ENCODE results near the gene MUC5B.
"Not testable (repeated sequence)": the region's sequence is repeated elsewhere in the genome, so short reads cannot be mapped to it uniquely, and the experiment has no call there.

Gene MUC5B

GRCh38 chr11:1180171-1180570 is 42.7 kb upstream of the MUC5B start:
- Mint-ChIP-seq H3K9me3 (peaks cover 4% of the 10 kb centered on the region in 2 donors), H3K4me3 (no peak overlapping the region), H3K27ac (no peak overlapping the region), H3K27me3 (peaks cover 0 to 6% of the 10 kb centered on the region in 2 donors), H3K36me3 (no peaks in the 10 kb centered on the region), H3K4me1 (peaks cover 0 to 2% of the 10 kb centered on the region in 2 donors)
- ATAC-seq (replicated peaks) (no peak), DNase-seq (no peak)

GRCh38 chr11:1180947-1181391 is 41.9 kb upstream of the MUC5B start:
- no peak overlapping the region for H3K4me3 Mint-ChIP-seq
- no peaks in the 10 kb centered on the region for H3K9me3 Mint-ChIP-seq
- peaks cover 0 to 6% of the 10 kb centered on the region in 2 donors for H3K27me3 Mint-ChIP-seq
- H3K4me1 Mint-ChIP-seq: no peaks in the 10 kb centered on the region
- no peaks in the 10 kb centered on the region for H3K36me3 Mint-ChIP-seq
- ATAC-seq (replicated peaks) (no peak), DNase-seq (no peak)
- no peak overlapping the region for H3K27ac Mint-ChIP-seq

- no peak overlapping the region for H3K27ac Mint-ChIP-seq
- H3K27me3 Mint-ChIP-seq: peaks cover 0 to 6% of the 10 kb centered on the region in 2 donors
- no peak overlapping the region for H3K4me3 Mint-ChIP-seq
- H3K4me1 Mint-ChIP-seq: no peaks in the 10 kb centered on the region
- H3K36me3 Mint-ChIP-seq: no peaks in the 10 kb centered on the region
- no peak for ATAC-seq (replicated peaks)
- no peaks in the 10 kb centered on the region for H3K9me3 Mint-ChIP-seq
- no peak for DNase-seq
These were observed 41.4 kb upstream of the MUC5B start for GRCh38 chr11:1181420-1181819.

- DNase-seq (no peak), ATAC-seq (replicated peaks) (peak in 1 of 2 donors; percentile 16)
- H3K27ac Mint-ChIP-seq: no peak overlapping the region
- H3K4me3 Mint-ChIP-seq: no peak overlapping the region
- H3K27me3 Mint-ChIP-seq: peaks cover 0 to 6% of the 10 kb centered on the region in 2 donors
- H3K4me1 Mint-ChIP-seq: no peaks in the 10 kb centered on the region
- no peaks in the 10 kb centered on the region for H3K9me3 Mint-ChIP-seq
- no peaks in the 10 kb centered on the region for H3K36me3 Mint-ChIP-seq
These were observed 40.9 kb upstream of the MUC5B start for GRCh38 chr11:1181853-1182535.

- not testable (repeated sequence) for ATAC-seq (replicated peaks); H3K4me3 Mint-ChIP-seq; H3K9me3 Mint-ChIP-seq; DNase-seq; H3K27ac Mint-ChIP-seq; H3K4me1 Mint-ChIP-seq; H3K36me3 Mint-ChIP-seq; H3K27me3 Mint-ChIP-seq
These were observed 38.7 kb upstream of the MUC5B start for GRCh38 chr11:1184139-1184538.

- not testable (repeated sequence) for H3K36me3 Mint-ChIP-seq; DNase-seq; H3K4me3 Mint-ChIP-seq; H3K9me3 Mint-ChIP-seq; H3K4me1 Mint-ChIP-seq; H3K27me3 Mint-ChIP-seq; ATAC-seq (replicated peaks); H3K27ac Mint-ChIP-seq
These were observed 34.3 kb upstream of the MUC5B start for GRCh38 chr11:1188451-1189130.

- not testable (repeated sequence) for H3K27ac Mint-ChIP-seq; ATAC-seq (replicated peaks); H3K36me3 Mint-ChIP-seq; H3K4me3 Mint-ChIP-seq; H3K4me1 Mint-ChIP-seq; H3K27me3 Mint-ChIP-seq; H3K9me3 Mint-ChIP-seq; DNase-seq
These were observed 33.0 kb upstream of the MUC5B start for GRCh38 chr11:1189816-1190215.

GRCh38 chr11:1191786-1192470 is 30.9 kb upstream of the MUC5B start:
- not testable (repeated sequence) for H3K4me3 Mint-ChIP-seq; H3K4me1 Mint-ChIP-seq; H3K9me3 Mint-ChIP-seq; H3K27me3 Mint-ChIP-seq; H3K36me3 Mint-ChIP-seq; DNase-seq; H3K27ac Mint-ChIP-seq; ATAC-seq (replicated peaks)

GRCh38 chr11:1192741-1193325 is 30.0 kb upstream of the MUC5B start:
- H3K27me3 Mint-ChIP-seq: peaks cover 3 to 5% of the 10 kb centered on the region in 2 donors
- H3K9me3 Mint-ChIP-seq: no peaks in the 10 kb centered on the region
- no peak overlapping the region for H3K4me3 Mint-ChIP-seq
- no peak overlapping the region for H3K27ac Mint-ChIP-seq
- ATAC-seq (replicated peaks) (no peak), DNase-seq (no peak)
- no peaks in the 10 kb centered on the region for H3K4me1 Mint-ChIP-seq
- no peaks in the 10 kb centered on the region for H3K36me3 Mint-ChIP-seq

- Mint-ChIP-seq H3K9me3 (no peaks in the 10 kb centered on the region), H3K4me1 (no peaks in the 10 kb centered on the region), H3K4me3 (no peak overlapping the region), H3K36me3 (no peaks in the 10 kb centered on the region), H3K27ac (no peak overlapping the region), H3K27me3 (peaks cover 3 to 5% of the 10 kb centered on the region in 2 donors)
- DNase-seq (no peak), ATAC-seq (replicated peaks) (no peak)
These were observed 29.3 kb upstream of the MUC5B start for GRCh38 chr11:1193326-1194230.

GRCh38 chr11:1194231-1194976 is 28.5 kb upstream of the MUC5B start:
- ATAC-seq (replicated peaks) (no peak), DNase-seq (no peak)
- Mint-ChIP-seq H3K9me3 (no peaks in the 10 kb centered on the region), H3K4me3 (no peak overlapping the region), H3K4me1 (no peaks in the 10 kb centered on the region), H3K27me3 (peaks cover 3 to 5% of the 10 kb centered on the region in 2 donors), H3K27ac (no peak overlapping the region), H3K36me3 (no peaks in the 10 kb centered on the region)

GRCh38 chr11:1194977-1195681 is 27.7 kb upstream of the MUC5B start:
- Mint-ChIP-seq H3K27ac (no peak overlapping the region), H3K36me3 (no peaks in the 10 kb centered on the region), H3K27me3 (peaks cover 3 to 11% of the 10 kb centered on the region in 2 donors), H3K4me1 (no peaks in the 10 kb centered on the region), H3K4me3 (no peak overlapping the region), H3K9me3 (no peaks in the 10 kb centered on the region)
- no peak for ATAC-seq (replicated peaks)
- no peak for DNase-seq

Measured in stimulated activated naive B cell treated with anti-CD40 and anti-IgM and Interleukin-4, amounts not matched to agents 10 μg/mL and 1 μg/mL and 100 μg/mL, for 72 hours (primary cell).